ENCODE measurements around the gene PPT1.

GRCh38 chr1:40079774-40080400 is 17.2 kb downstream of the PPT1 start:
- no peak for TF ChIP-seq POLR2AphosphoS5 (IDR thresholded peaks at IDR 0.05; ENCODE audit: low read depth, low read length)
- TF ChIP-seq TAF1 (IDR thresholded peaks at IDR 0.05; ENCODE audit: low read depth, low read length) = no peak
- no peak for TF ChIP-seq POLR2A (IDR thresholded peaks at IDR 0.05; ENCODE audit: low read depth, low read length)
- TF ChIP-seq POU2F2 (IDR thresholded peaks at IDR 0.05; ENCODE audit: low read depth, low read length) = no peak
- TF ChIP-seq PAX5 (IDR thresholded peaks at IDR 0.05; ENCODE audit: insufficient read depth, low read length, severe bottlenecking) = no peak
- TF ChIP-seq SPI1 (IDR thresholded peaks at IDR 0.05; ENCODE audit: low read depth, low read length) = no peak

Data from GM12891 (cell line).